ENCODE data around the gene CREB3L2.

The CREB3L2 gene

GRCh38 chr7:137870684-137871083 lies 131.2 kb downstream of the CREB3L2 start:
- DNase-seq (ENCODE audit: low spot score): no peak

GRCh38 chr7:137870078-137870477 lies 131.8 kb downstream of the CREB3L2 start:
- no peak for DNase-seq (ENCODE audit: low spot score)

- no peak for DNase-seq (ENCODE audit: low spot score)
Measured at GRCh38 chr7:137869260-137869659, 132.6 kb downstream of the CREB3L2 start.

GRCh38 chr7:137867289-137867688 lies 134.6 kb downstream of the CREB3L2 start:
- no peak for DNase-seq (ENCODE audit: low spot score)

- DNase-seq (ENCODE audit: low spot score): no peak
Measured at GRCh38 chr7:137865764-137866163, 136.1 kb downstream of the CREB3L2 start.

GRCh38 chr7:137862964-137863363 lies 138.9 kb downstream of the CREB3L2 start:
- no peak for DNase-seq (ENCODE audit: low spot score)

GRCh38 chr7:137862358-137862757 lies 139.5 kb downstream of the CREB3L2 start:
- DNase-seq (ENCODE audit: low spot score): no peak

GRCh38 chr7:137860542-137860941 lies 141.3 kb downstream of the CREB3L2 start:
- no peak for DNase-seq (ENCODE audit: low spot score)

GRCh38 chr7:137853053-137853452 lies 148.8 kb downstream of the CREB3L2 start:
- no peak for DNase-seq (ENCODE audit: low spot score)

- no peak for DNase-seq (ENCODE audit: low spot score)
Measured at GRCh38 chr7:137852108-137852507, 149.8 kb downstream of the CREB3L2 start.

- DNase-seq (ENCODE audit: low spot score): no peak
Measured at GRCh38 chr7:137850972-137851945, 150.6 kb downstream of the CREB3L2 start.

- no peak for DNase-seq (ENCODE audit: low spot score)
Measured at GRCh38 chr7:137850571-137850970, 151.3 kb downstream of the CREB3L2 start.

- DNase-seq (ENCODE audit: low spot score): no peak
Measured at GRCh38 chr7:137848095-137848494, 153.8 kb downstream of the CREB3L2 start.

GRCh38 chr7:137847568-137848050 lies 154.3 kb downstream of the CREB3L2 start:
- DNase-seq (ENCODE audit: low spot score): no peak

GRCh38 chr7:137846827-137847567 lies 154.9 kb downstream of the CREB3L2 start, which contains the start of gene DGKI:
DGKI (minus strand) TSS chr7:137846974.
- DNase-seq (ENCODE audit: low spot score): peak; percentile 83

GRCh38 chr7:137846549-137846826 lies 155.4 kb downstream of the CREB3L2 start:
- no peak for DNase-seq (ENCODE audit: low spot score)

GRCh38 chr7:137844677-137845425 lies 157.0 kb downstream of the CREB3L2 start:
- DNase-seq (ENCODE audit: low spot score): peak; percentile 53

- DNase-seq (ENCODE audit: low spot score): no peak
Measured at GRCh38 chr7:137839903-137840779, 161.7 kb downstream of the CREB3L2 start.

- no peak for DNase-seq (ENCODE audit: low spot score)
Measured at GRCh38 chr7:137838706-137839315, 163.1 kb downstream of the CREB3L2 start.

GRCh38 chr7:137836541-137836940 lies 165.3 kb downstream of the CREB3L2 start:
- DNase-seq (ENCODE audit: low spot score): no peak

GRCh38 chr7:137836113-137836509 lies 165.8 kb downstream of the CREB3L2 start:
- DNase-seq (ENCODE audit: low spot score): no peak
